ENCODE measurements around the gene TMEM121. TPM values are rescaled to one million over a fixed set of nuclear protein-coding genes. Genes with fewer than 3 reads are reported as not detected.

The TMEM121 gene
- polyA plus RNA-seq, 1 experiment: 4.6 TPM

DNA sequence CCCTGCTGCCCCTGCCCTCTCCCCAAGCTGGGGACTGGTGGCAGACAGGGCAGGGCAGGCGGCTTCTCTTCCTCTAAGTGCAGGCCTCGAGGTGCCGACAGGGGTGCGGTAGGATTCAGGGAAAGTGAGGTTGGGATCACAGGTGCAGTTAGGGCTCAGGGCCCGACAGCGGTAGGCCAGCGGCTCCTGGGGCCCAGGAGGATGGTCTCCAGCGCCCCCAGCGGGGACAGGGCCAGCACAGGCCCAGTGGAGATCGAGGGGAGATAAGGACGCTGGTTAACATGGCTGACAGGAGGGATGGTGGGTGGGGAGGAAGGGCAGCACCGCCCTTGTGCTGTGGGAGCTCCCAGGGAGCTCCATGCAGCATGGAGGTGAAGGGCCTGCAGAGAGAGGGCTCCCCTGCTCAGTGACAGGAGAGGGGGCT lies 40.6 kb upstream of the TMEM121 start:
- Histone ChIP-seq H3K4me3 (ENCODE audit: low read depth, low read length) (no peak overlapping the region), H3K27me3 (ENCODE audit: control insufficient read depth, insufficient read depth, low read length) (peaks cover 6% of the 10 kb centered on the region; the same call in 1 of the 2 replicates), H3K36me3 (ENCODE audit: control insufficient read depth, insufficient read depth, low read length) (no peaks in the 10 kb centered on the region)
- ChIA-PET CTCF (no interaction called here), POLR2A (no interaction called here)
- TF ChIP-seq, protein P1, sequence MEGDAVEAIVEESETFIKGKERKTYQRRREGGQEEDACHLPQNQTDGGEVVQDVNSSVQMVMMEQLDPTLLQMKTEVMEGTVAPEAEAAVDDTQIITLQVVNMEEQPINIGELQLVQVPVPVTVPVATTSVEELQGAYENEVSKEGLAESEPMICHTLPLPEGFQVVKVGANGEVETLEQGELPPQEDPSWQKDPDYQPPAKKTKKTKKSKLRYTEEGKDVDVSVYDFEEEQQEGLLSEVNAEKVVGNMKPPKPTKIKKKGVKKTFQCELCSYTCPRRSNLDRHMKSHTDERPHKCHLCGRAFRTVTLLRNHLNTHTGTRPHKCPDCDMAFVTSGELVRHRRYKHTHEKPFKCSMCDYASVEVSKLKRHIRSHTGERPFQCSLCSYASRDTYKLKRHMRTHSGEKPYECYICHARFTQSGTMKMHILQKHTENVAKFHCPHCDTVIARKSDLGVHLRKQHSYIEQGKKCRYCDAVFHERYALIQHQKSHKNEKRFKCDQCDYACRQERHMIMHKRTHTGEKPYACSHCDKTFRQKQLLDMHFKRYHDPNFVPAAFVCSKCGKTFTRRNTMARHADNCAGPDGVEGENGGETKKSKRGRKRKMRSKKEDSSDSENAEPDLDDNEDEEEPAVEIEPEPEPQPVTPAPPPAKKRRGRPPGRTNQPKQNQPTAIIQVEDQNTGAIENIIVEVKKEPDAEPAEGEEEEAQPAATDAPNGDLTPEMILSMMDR (IDR thresholded peaks at IDR 0.05; ENCODE audit: insufficient read depth, low read depth, low read length): peak; percentile 21; the same call in 1 of the 2 replicates
- DNase-seq (ENCODE audit: low read depth): no peak

DNA sequence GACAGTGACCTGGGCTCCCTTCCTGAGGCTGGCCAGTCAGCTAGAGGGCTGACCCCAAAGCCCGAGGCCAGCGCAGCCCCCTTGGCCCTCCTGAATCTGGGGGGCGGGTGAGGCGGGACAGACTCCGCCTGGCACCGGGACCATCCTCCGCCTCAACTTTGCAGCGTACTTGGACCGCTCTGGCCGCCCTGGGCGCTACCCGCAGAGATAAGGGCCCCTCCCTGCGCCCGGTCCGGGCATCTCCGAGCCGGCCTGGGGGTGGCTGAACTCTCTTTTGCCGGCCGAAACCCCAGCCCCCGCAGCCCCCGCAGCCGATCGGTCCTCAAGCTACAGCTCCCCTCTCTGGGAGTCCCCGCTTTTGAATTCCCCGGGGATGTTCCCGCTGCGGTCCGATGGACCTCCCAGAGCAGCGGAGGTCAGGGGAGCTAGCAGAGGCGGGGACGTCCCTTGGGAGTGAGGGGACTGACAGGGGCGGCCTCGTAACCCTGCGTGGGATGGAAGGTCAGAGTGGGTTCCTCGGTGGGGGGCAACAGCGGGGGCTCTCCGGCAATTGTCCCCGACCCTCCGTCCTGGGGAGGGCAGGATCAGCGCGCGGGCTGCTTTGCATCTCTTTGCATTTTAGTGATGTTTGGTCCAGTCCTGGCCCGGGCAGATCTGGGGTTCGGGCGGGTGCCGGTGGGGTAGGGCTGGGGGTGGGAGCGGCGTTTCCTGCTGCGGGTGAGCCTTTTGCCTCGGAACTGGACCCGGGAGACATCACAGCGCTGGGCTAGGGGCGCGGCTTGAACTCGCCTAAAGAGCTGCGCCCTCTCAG lies 40.0 kb upstream of the TMEM121 start, which contains the start of gene CRIP1:
Gene CRIP1, plus strand, starts transcription at position 724 of the 811 bp plus-strand sequence. CDS start 374 bp downstream, outside the sequence.
- ChIA-PET POLR2A (no interaction called here), CTCF (no interaction called here)
- Histone ChIP-seq H3K36me3 (ENCODE audit: control insufficient read depth, insufficient read depth, low read length) (no peaks in the 10 kb centered on the region), H3K4me3 (ENCODE audit: low read depth, low read length) (no peak within 1 kb of the TSS), H3K27me3 (ENCODE audit: control insufficient read depth, insufficient read depth, low read length) (peaks cover 6% of the 10 kb centered on the region; the same call in 1 of the 2 replicates)
- TF ChIP-seq, protein P1 (IDR thresholded peaks at IDR 0.05; ENCODE audit: insufficient read depth, low read depth, low read length): no peak
- DNase-seq (ENCODE audit: low read depth): no peak

DNA sequence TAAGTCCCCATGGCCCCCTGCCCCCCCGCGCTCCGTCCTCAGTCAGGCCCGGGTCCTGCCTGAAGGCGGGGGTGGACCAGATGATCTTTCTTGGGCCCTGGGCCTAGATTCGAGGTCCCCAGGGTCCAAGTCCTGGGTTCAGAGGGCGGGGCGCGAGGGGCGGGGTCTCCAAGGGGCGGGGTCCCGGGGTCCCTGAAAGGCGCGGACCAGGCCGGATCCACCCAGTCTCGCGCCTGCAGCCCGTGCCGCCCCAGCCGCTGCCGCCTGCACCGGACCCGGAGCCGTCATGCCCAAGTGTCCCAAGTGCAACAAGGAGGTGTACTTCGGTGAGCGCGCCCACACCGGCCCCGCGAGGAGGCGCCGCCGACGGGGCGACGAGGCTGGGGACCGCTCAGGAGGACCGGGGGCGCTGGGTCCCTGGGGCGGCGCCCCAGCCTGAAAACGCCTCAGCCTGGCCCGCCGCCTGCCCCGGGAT lies 39.4 kb upstream of the TMEM121 start:
- TF ChIP-seq, protein P1 (IDR thresholded peaks at IDR 0.05; ENCODE audit: insufficient read depth, low read depth, low read length): no peak
- ChIA-PET CTCF (no interaction called here), POLR2A (no interaction called here)
- H3K36me3 ChIP-seq (ENCODE audit: control insufficient read depth, insufficient read depth, low read length): no peaks in the 10 kb centered on the region
- H3K4me3 ChIP-seq (ENCODE audit: low read depth, low read length): no peak overlapping the region
- H3K27me3 ChIP-seq (ENCODE audit: control insufficient read depth, insufficient read depth, low read length): peaks cover 6% of the 10 kb centered on the region; the same call in 1 of the 2 replicates
- no peak for DNase-seq (ENCODE audit: low read depth)

DNA sequence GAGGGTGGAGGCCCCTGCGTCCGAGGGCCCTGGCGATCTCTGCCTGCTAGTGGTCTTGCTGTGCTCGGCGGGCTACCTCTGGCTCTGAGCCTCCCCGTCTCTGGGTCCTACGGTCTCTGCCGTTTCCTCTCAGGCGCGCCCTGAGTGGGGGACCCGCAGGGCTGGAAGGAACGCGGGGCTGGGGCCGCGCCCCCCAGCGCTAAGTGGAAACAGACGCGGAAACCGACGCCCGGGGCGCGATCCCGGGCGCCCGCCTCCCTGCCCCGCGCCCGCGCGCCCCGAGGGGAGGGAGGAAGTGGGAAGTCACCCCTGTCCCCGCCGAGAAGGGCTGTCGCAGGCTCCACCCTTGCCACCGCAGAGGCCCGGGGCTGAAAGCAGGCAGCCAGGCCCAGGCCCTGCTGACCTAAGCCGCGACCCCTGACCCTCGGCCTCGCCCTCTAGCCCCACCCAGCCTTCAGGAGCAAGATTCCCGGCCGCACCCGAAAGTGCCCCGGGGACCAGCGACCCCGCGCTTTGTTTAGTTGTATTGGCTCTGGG lies 38.9 kb upstream of the TMEM121 start:
- CTCF ChIA-PET: no interaction called here
- TF ChIP-seq, protein P1 (IDR thresholded peaks at IDR 0.05; ENCODE audit: insufficient read depth, low read depth, low read length): no peak

More for the DNA sequence above, 38.9 kb upstream of the TMEM121 start:
- Histone ChIP-seq H3K27me3 (ENCODE audit: control insufficient read depth, insufficient read depth, low read length) (peaks cover 6% of the 10 kb centered on the region; the same call in 1 of the 2 replicates), H3K4me3 (ENCODE audit: low read depth, low read length) (no peak overlapping the region), H3K36me3 (ENCODE audit: control insufficient read depth, insufficient read depth, low read length) (no peaks in the 10 kb centered on the region)
- POLR2A ChIA-PET: no interaction called here
- DNase-seq (ENCODE audit: low read depth): no peak

Measured in BJ (cell line).